CD4-positive, CD25-positive, alpha-beta regulatory T cell (primary cell): Measurements from ENCODE around the gene DNAAF8. TPM values are rescaled to one million over a fixed set of nuclear protein-coding genes. Genes with fewer than 3 reads are reported as not detected.

Experiments used
- ATAC-seq, 2 donors: fragments of 150-1000 bp; cut with Tn5 transposase; one replicate each; pipeline ENCODE4 v1.10.0; 2021; ENCODE audit warnings: low read depth in 2 of 2, moderate number of reproducible peaks in 2 of 2, moderate library complexity in 1 of 2
- DNase-seq, 3 donors: peaks; one replicate each; pipeline versions ENCODE4 v3.0.0 to v3.0.0-alpha.2; 2012 to 2022; ENCODE audit warnings: mixed read lengths in 1 of 3
- H3K27ac ChIP-seq: one replicate; pipeline ENCODE4 v1.7.0; 2013; ENCODE audit warnings: mild to moderate bottlenecking, low read length; ENCODE audit not compliant: insufficient read depth, poor library complexity, severe bottlenecking
- H3K27me3 ChIP-seq: one replicate; pipeline ENCODE4 v1.7.0; 2013; ENCODE audit warnings: low read length; ENCODE audit not compliant: control insufficient read depth, insufficient read depth
- H3K36me3 ChIP-seq: one replicate; pipeline ENCODE4 v1.7.0; 2013; ENCODE audit warnings: mild to moderate bottlenecking, low read length, moderate library complexity; ENCODE audit not compliant: control insufficient read depth, insufficient read depth
- H3K4me1 ChIP-seq: 2 replicates; pipeline ENCODE4 v1.7.0; 2013; ENCODE audit warnings: mild to moderate bottlenecking, low read length; ENCODE audit not compliant: insufficient read depth, control insufficient read depth, poor library complexity, severe bottlenecking
- H3K4me3 ChIP-seq: one replicate; pipeline ENCODE4 v1.7.0; 2013; ENCODE audit warnings: low read depth, mild to moderate bottlenecking, low read length, moderate library complexity
- H3K9me3 ChIP-seq, 2 experiments: 1 replicate in 1 of 2; 2 replicates in 1 of 2; pipeline ENCODE4 v1.7.0; 2013; ENCODE audit warnings: low read length in 2 of 2, mild to moderate bottlenecking in 1 of 2, moderate library complexity in 1 of 2; ENCODE audit not compliant: control insufficient read depth in 2 of 2
- H3K27ac Mint-ChIP-seq, 3 donors: one replicate each; pipeline ENCODE4 v1.8.0; 2020 to 2022; ENCODE audit warnings: mild to moderate bottlenecking in 3 of 3, mixed read lengths in 3 of 3, moderate library complexity in 2 of 3
- H3K27me3 Mint-ChIP-seq: one replicate; pipeline ENCODE4 v1.8.0; 2022; ENCODE audit warnings: mild to moderate bottlenecking, mixed read lengths
- H3K36me3 Mint-ChIP-seq: one replicate; pipeline ENCODE4 v1.8.0; 2020; ENCODE audit warnings: mixed read lengths
- H3K4me1 Mint-ChIP-seq, 4 donors: one replicate each; pipeline ENCODE4 v1.8.0; 2020 to 2022; ENCODE audit warnings: mixed read lengths in 4 of 4, mild to moderate bottlenecking in 1 of 4
- H3K4me3 Mint-ChIP-seq, 4 donors: one replicate each; pipeline ENCODE4 v1.8.0; 2020 to 2022; ENCODE audit warnings: mild to moderate bottlenecking in 4 of 4, mixed read lengths in 4 of 4, moderate library complexity in 3 of 4
- H3K9me3 Mint-ChIP-seq, 7 donors: one replicate each; pipeline ENCODE4 v1.8.0; 2020 to 2022; ENCODE audit warnings: mixed read lengths in 7 of 7, mild to moderate bottlenecking in 3 of 7, moderate library complexity in 2 of 7
- polyA plus RNA-seq, 4 donors: library from polyadenylated mRNA; unstranded; fragments of 300-500 nt; fragmentation: Illumina TruSeq; gene quantifications; one replicate each; pipeline ENCODE4 v1.2.3, GENCODE V29; 2021
- total RNA-seq: library from RNA; stranded (reverse); gene quantifications from one replicate; pipeline ENCODE4 v1.2.3, GENCODE V29; 2022

DNAAF8 gene
- total and polyA plus RNA-seq, 5 donors from 2014 or later, result 0.06 TPM; not detected in 4

GRCh38 chr16:4723071-4723767, 11.1 kb upstream of the DNAAF8 start:
- Histone ChIP-seq H3K9me3 (no peaks in the 10 kb centered on the region), H3K4me3 (no peak overlapping the region), H3K27ac (no peak overlapping the region), H3K4me1 (no peaks in the 10 kb centered on the region), H3K27me3 (no peaks in the 10 kb centered on the region), H3K36me3 (peaks cover 23% of the 10 kb centered on the region)
- Mint-ChIP-seq H3K4me3 (no peak overlapping the region), H3K36me3 (peaks cover 11% of the 10 kb centered on the region), H3K9me3 (peaks cover 0 to 1% (median 0%) of the 10 kb centered on the region in 7 donors), H3K4me1 (peaks cover 0 to 5% (median 3%) of the 10 kb centered on the region in 4 donors), H3K27ac (no peak overlapping the region), H3K27me3 (no peaks in the 10 kb centered on the region)
- DNase-seq (no peak), ATAC-seq (no peak)

- Histone ChIP-seq H3K4me1 (no peaks in the 10 kb centered on the region), H3K9me3 (no peaks in the 10 kb centered on the region), H3K36me3 (peaks cover 23% of the 10 kb centered on the region), H3K27ac (no peak overlapping the region), H3K27me3 (no peaks in the 10 kb centered on the region), H3K4me3 (no peak overlapping the region)
- ATAC-seq (no peak), DNase-seq (no peak)
- H3K27me3 Mint-ChIP-seq, result no peaks in the 10 kb centered on the region
- peaks cover 0 to 4% (median 3%) of the 10 kb centered on the region in 4 donors for H3K4me1 Mint-ChIP-seq
- H3K27ac Mint-ChIP-seq, result no peak overlapping the region
- H3K4me3 Mint-ChIP-seq, result no peak overlapping the region
- H3K9me3 Mint-ChIP-seq, result peaks cover 0 to 1% (median 0%) of the 10 kb centered on the region in 7 donors
- H3K36me3 Mint-ChIP-seq, result peaks cover 16% of the 10 kb centered on the region
Observed at GRCh38 chr16:4724661-4725270, 9.6 kb upstream of the DNAAF8 start.

DNA sequence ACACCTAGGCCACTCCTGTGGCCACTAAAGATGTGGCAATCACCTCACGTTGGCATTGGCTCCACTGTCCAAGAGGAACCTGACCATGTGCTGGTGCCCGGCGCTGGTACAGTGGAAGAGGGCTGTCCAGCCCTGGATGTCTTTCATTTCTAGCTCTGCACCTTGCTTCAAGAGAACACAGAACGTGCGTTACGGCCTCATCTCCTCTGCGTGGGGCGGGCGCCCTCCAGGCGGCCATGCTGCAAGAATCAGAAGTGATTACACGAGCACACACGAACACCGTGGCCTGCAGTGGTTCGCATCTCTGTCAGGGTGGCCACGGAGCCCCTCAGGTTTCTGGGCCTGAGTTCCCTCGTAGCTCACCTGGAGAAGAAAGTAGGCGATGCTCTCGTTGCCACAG, 7.7 kb upstream of the DNAAF8 start:
- H3K9me3 ChIP-seq, result no peaks in the 10 kb centered on the region
- peaks cover 26% of the 10 kb centered on the region for H3K36me3 ChIP-seq
- Mint-ChIP-seq H3K36me3 (peaks cover 16% of the 10 kb centered on the region), H3K9me3 (no peaks in the 10 kb centered on the region), H3K27me3 (no peaks in the 10 kb centered on the region), H3K27ac (no peak overlapping the region), H3K4me1 (peaks cover 0 to 7% (median 4%) of the 10 kb centered on the region in 4 donors), H3K4me3 (no peak overlapping the region)
- no peak for ATAC-seq
- no peak overlapping the region for H3K4me3 ChIP-seq
- DNase-seq, result no peak
- no peaks in the 10 kb centered on the region for H3K4me1 ChIP-seq
- H3K27me3 ChIP-seq, result no peaks in the 10 kb centered on the region
- no peak overlapping the region for H3K27ac ChIP-seq

- Mint-ChIP-seq H3K36me3 (peaks cover 16% of the 10 kb centered on the region), H3K4me1 (peaks cover 8 to 10% (median 9%) of the 10 kb centered on the region in 4 donors), H3K9me3 (no peaks in the 10 kb centered on the region), H3K4me3 (peak overlapping the region in 1 of 4 donors; percentile 68), H3K27ac (peak overlapping the region in 1 of 3 donors; percentile 37), H3K27me3 (no peaks in the 10 kb centered on the region)
- H3K27ac ChIP-seq, result no peak overlapping the region
- H3K4me1 ChIP-seq, result peaks cover 6% of the 10 kb centered on the region
- no peak for ATAC-seq
- DNase-seq, result no peak
- peaks cover 19% of the 10 kb centered on the region for H3K36me3 ChIP-seq
- H3K4me3 ChIP-seq, result no peak overlapping the region
- no peaks in the 10 kb centered on the region for H3K9me3 ChIP-seq
- no peaks in the 10 kb centered on the region for H3K27me3 ChIP-seq
Observed at GRCh38 chr16:4728676-4729075, 5.7 kb upstream of the DNAAF8 start.

- Histone ChIP-seq H3K27me3 (no peaks in the 10 kb centered on the region), H3K36me3 (peaks cover 14% of the 10 kb centered on the region), H3K9me3 (no peaks in the 10 kb centered on the region), H3K27ac (no peak overlapping the region), H3K4me3 (no peak overlapping the region), H3K4me1 (peaks cover 10% of the 10 kb centered on the region)
- Mint-ChIP-seq H3K27ac (no peak overlapping the region), H3K4me1 (peaks cover 8 to 17% (median 10%) of the 10 kb centered on the region in 4 donors), H3K9me3 (no peaks in the 10 kb centered on the region), H3K27me3 (peaks cover 5% of the 10 kb centered on the region), H3K36me3 (peaks cover 12% of the 10 kb centered on the region), H3K4me3 (peak overlapping the region in 1 of 4 donors; percentile 35)
- DNase-seq (no peak), ATAC-seq (no peak)
Observed at GRCh38 chr16:4729876-4730275, 4.5 kb upstream of the DNAAF8 start.

GRCh38 chr16:4733211-4733742, 1.1 kb upstream of the DNAAF8 start:
- Histone ChIP-seq H3K4me1 (peaks cover 19% of the 10 kb centered on the region), H3K27me3 (no peaks in the 10 kb centered on the region), H3K27ac (no peak overlapping the region), H3K9me3 (no peaks in the 10 kb centered on the region), H3K36me3 (peaks cover 3% of the 10 kb centered on the region), H3K4me3 (peak overlapping the region; percentile 79)
- Mint-ChIP-seq H3K4me3 (peak overlapping the region; percentile 90 to 98 (median 96)), H3K27me3 (peaks cover 5% of the 10 kb centered on the region), H3K9me3 (no peaks in the 10 kb centered on the region), H3K4me1 (peaks cover 5 to 22% (median 15%) of the 10 kb centered on the region in 4 donors), H3K36me3 (peaks cover 5% of the 10 kb centered on the region), H3K27ac (peak overlapping the region in 1 of 3 donors; percentile 87)
- ATAC-seq (no peak), DNase-seq (no peak)

DNA sequence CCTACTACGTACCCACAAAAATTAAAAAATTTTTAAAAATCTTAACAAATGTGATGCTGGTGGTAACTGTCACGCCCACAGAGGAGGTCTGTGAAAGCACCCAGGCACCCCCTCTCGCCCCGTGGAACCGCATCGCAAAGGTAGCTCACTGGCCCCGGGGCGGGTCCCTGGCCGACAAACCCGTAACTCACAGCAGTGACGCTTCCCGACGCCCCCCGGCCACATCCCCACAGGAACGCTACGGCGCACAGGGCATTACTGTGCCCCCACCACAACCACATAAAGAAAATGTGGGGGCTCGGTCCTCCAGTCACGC, 632 bp upstream of the DNAAF8 start:
- ATAC-seq, result peak in 1 of 2 donors; percentile 1
- H3K27me3 ChIP-seq, result no peaks in the 10 kb centered on the region
- Mint-ChIP-seq H3K9me3 (no peaks in the 10 kb centered on the region), H3K27me3 (peaks cover 5% of the 10 kb centered on the region), H3K27ac (peak overlapping the region in 2 of 3 donors; percentile 86 to 87), H3K36me3 (peaks cover 3% of the 10 kb centered on the region), H3K4me3 (peak overlapping the region; percentile 90 to 98 (median 96)), H3K4me1 (peaks cover 5 to 22% (median 15%) of the 10 kb centered on the region in 4 donors)
- H3K36me3 ChIP-seq, result peaks cover 3% of the 10 kb centered on the region
- H3K4me1 ChIP-seq, result peaks cover 19% of the 10 kb centered on the region
- DNase-seq, result peak in 1 of 3 donors; percentile 26
- no peaks in the 10 kb centered on the region for H3K9me3 ChIP-seq
- H3K4me3 ChIP-seq, result peak overlapping the region; percentile 79
- peak overlapping the region; percentile 82 for H3K27ac ChIP-seq
